HepG2 (cell line): Measurements from ENCODE around the gene EIF3A. TPM values are rescaled to one million over a fixed set of nuclear protein-coding genes. Genes with fewer than 3 reads are reported as not detected.

Source experiments
- CREB1 ChIP-seq, 2 experiments: fragments of 450-650 bp in 1 of 2; IDR thresholded peaks; 2 replicates each; pipeline ENCODE4 v1.6.1; 2016 to 2017; ENCODE audit warnings: control low read depth in 1 of 2, mild to moderate bottlenecking in 1 of 2, missing compliant biosample characterization in 1 of 2, missing genetic modification characterization in 1 of 2
- EP300 ChIP-seq, 3 experiments: sonication (generic) in 1 of 3; formaldehyde crosslinking in 1 of 3; IDR thresholded peaks; 2 replicates each; pipeline versions ENCODE4 v1.5.1 to v1.6.1; 2011 to 2020; ENCODE audit warnings: low read depth in 2 of 3, low read length in 2 of 3, borderline replicate concordance in 1 of 3, improper control_type of control experiment in 1 of 3, mild to moderate bottlenecking in 1 of 3, missing genetic modification reagents in 1 of 3, moderate library complexity in 1 of 3
- HOXA5 ChIP-seq: sonication (generic); formaldehyde crosslinking; IDR thresholded peaks from 2 replicates; pipeline ENCODE4 v1.4.0; 2020; ENCODE audit warnings: missing genetic modification reagents
- KAT2B ChIP-seq: fragments of 150-350 bp; IDR thresholded peaks from 2 replicates; pipeline ENCODE4 v1.6.1; 2014; ENCODE audit warnings: low read depth, low read length, borderline replicate concordance
- MEF2D ChIP-seq: sonication (generic); formaldehyde crosslinking; IDR thresholded peaks from 2 replicates; pipeline ENCODE4 v1.5.1; 2020; ENCODE audit warnings: mild to moderate bottlenecking, missing genetic modification reagents
- MTF2 ChIP-seq: sonication (generic); formaldehyde crosslinking; IDR thresholded peaks from 2 replicates; pipeline ENCODE4 v1.5.0; 2020; ENCODE audit warnings: missing genetic modification reagents, borderline replicate concordance
- NFAT5 ChIP-seq: sonication (generic); formaldehyde crosslinking; IDR thresholded peaks from 2 replicates; pipeline ENCODE4 v1.4.0; 2020; ENCODE audit warnings: missing genetic modification reagents
- ONECUT2 ChIP-seq: sonication (generic); formaldehyde crosslinking; IDR thresholded peaks from 2 replicates; pipeline ENCODE4 v1.4.0; 2020; ENCODE audit warnings: missing genetic modification reagents
- TEAD2 ChIP-seq: sonication (generic); formaldehyde crosslinking; IDR thresholded peaks from 2 replicates; pipeline ENCODE4 v1.9.0; 2021; ENCODE audit warnings: missing genetic modification reagents
- THAP9 ChIP-seq: sonication (generic); formaldehyde crosslinking; IDR thresholded peaks from 2 replicates; pipeline ENCODE4; 2020; ENCODE audit warnings: missing genetic modification reagents, mild to moderate bottlenecking, borderline replicate concordance
- ZFX ChIP-seq: sonication (generic); formaldehyde crosslinking; IDR thresholded peaks from 2 replicates; pipeline ENCODE4 v1.4.0; 2020; ENCODE audit warnings: mild to moderate bottlenecking, low read depth, missing genetic modification reagents, moderate library complexity
- ZFYVE20 ChIP-seq: sonication (generic); formaldehyde crosslinking; IDR thresholded peaks from 2 replicates; pipeline ENCODE4 v1.8.0; 2023; ENCODE audit warnings: low read depth, mild to moderate bottlenecking, moderate library complexity, missing genetic modification reagents, borderline replicate concordance
- ZNF263 ChIP-seq: sonication (generic); formaldehyde crosslinking; IDR thresholded peaks from 2 replicates; pipeline ENCODE4 v1.4.0; 2020; ENCODE audit warnings: missing genetic modification reagents
- ZNF710 ChIP-seq: sonication (generic); formaldehyde crosslinking; IDR thresholded peaks from 2 replicates; pipeline ENCODE4 v1.5.0; 2020; ENCODE audit warnings: mild to moderate bottlenecking, missing genetic modification reagents, borderline replicate concordance
- ZUFSP ChIP-seq: sonication (generic); formaldehyde crosslinking; IDR thresholded peaks from 2 replicates; pipeline ENCODE4 v1.9.0; 2021; ENCODE audit warnings: missing genetic modification reagents, mild to moderate bottlenecking, borderline replicate concordance
- polyA plus RNA-seq, 8 experiments: library from polyadenylated mRNA; depleted of rRNA in 3 of 8; stranded (reverse) in 7 of 8; unstranded in 1 of 8; fragments of >200 nt; fragmentation: Illumina TruSeq in 4 of 8; extraction: Trizol in 4 of 8; gene quantifications; 2 replicates each; pipeline versions ENCODE4 v1.2.1 to v1.2.3, GENCODE V29; 2011 to 2016; ENCODE audit warnings: low read depth in 4 of 8, missing spikeins in 1 of 8, mixed read lengths in 1 of 8; ENCODE audit not compliant: insufficient read depth in 1 of 8
- total RNA-seq, 5 experiments: library from RNA; depleted of rRNA; stranded (reverse); fragments of >200 nt; fragmentation: Illumina TruSeq; extraction: Trizol; gene quantifications; 2 replicates each; pipeline ENCODE4 v1.2.3, GENCODE V29; 2016; ENCODE audit warnings: low read depth in 1 of 5

EIF3A gene
- total and polyA plus RNA-seq, 2 of the 13 experiments (the other 11 are each of a cell fraction or from before 2014, with no cell fraction given), result 25.6 to 117 TPM

- TF ChIP-seq ZUFSP (CRISPR knock-in tag), result no peak
- no peak for TF ChIP-seq KAT2B
- no peak for TF ChIP-seq ONECUT2
- no peak for TF ChIP-seq ZNF263
- TF ChIP-seq HOXA5 (CRISPR knock-in tag), result no peak
- TF ChIP-seq MTF2 (CRISPR knock-in tag), result 0 out of 2 replicates have a peak, but pooled peaks have one; percentile 81
- TF ChIP-seq ZFX (CRISPR knock-in tag), result no peak
- no peak for TF ChIP-seq MEF2D (CRISPR knock-in tag)
- TF ChIP-seq ZFYVE20 (CRISPR knock-in tag), result no peak
- TF ChIP-seq CREB1 (IDR thresholded peaks at IDR 0.05), result no peak
- no peak for TF ChIP-seq CREB1 (CRISPR knock-in tag; IDR thresholded peaks at IDR 0.05)
- no peak for TF ChIP-seq NFAT5
- TF ChIP-seq EP300 (IDR thresholded peaks at IDR 0.05; ENCODE audit: low read depth in 2 of 2, low read length in 2 of 2), result no peak
- TF ChIP-seq EP300 (CRISPR knock-in tag; IDR thresholded peaks at IDR 0.05; ENCODE audit: borderline replicate concordance), result no peak
- TF ChIP-seq ZNF710 (CRISPR knock-in tag), result 0 out of 2 replicates have a peak, but pooled peaks have one; percentile 12
- no peak for TF ChIP-seq TEAD2 (CRISPR knock-in tag)
- TF ChIP-seq THAP9 (CRISPR knock-in tag), result peak; percentile 82; the same call in 1 of the 2 replicates
Measured at GRCh38 chr10:119079599-119080520, 757 bp downstream of the EIF3A start (continued).
